Tibial nerve (tissue), 4 donors: ENCODE results near the gene JAKMIP2. TPM values are rescaled to one million over a fixed set of nuclear protein-coding genes. Genes with fewer than 3 reads are reported as not detected.

Experiments used
- DNase-seq, 2 donors: peaks; one replicate each; pipeline ENCODE4 v3.0.0-alpha.2; 2019; ENCODE audit warnings: low spot score in 2 of 2
- H3K27ac ChIP-seq, 4 donors: fragments of 200-600 bp; sonication (generic) in 3 of 4; one replicate each; pipeline ENCODE4 v1.5.1; 2017 to 2019; ENCODE audit warnings: mild to moderate bottlenecking in 1 of 4
- H3K27me3 ChIP-seq, 2 donors: fragments of 200-600 bp; sonication (generic) in 1 of 2; one replicate each; pipeline versions ENCODE4 v1.5.1 to v1.6.0; 2017 to 2019
- H3K36me3 ChIP-seq, 3 donors: fragments of 200-600 bp; sonication (generic); one replicate each; pipeline ENCODE4 v1.5.1; 2018 to 2019
- H3K4me1 ChIP-seq, 4 donors: fragments of 200-600 bp; sonication (generic) in 3 of 4; one replicate each; pipeline ENCODE4 v1.5.1; 2017 to 2019
- H3K4me3 ChIP-seq, 4 donors: fragments of 200-600 bp; sonication (generic) in 3 of 4; one replicate each; pipeline ENCODE4 v1.5.1; 2017 to 2019; ENCODE audit warnings: mild to moderate bottlenecking in 1 of 4, moderate library complexity in 1 of 4
- H3K9me3 ChIP-seq, 4 donors: fragments of 200-600 bp; sonication (generic) in 3 of 4; one replicate each; pipeline ENCODE4 v1.5.1; 2017 to 2019
- CTCF ChIP-seq, 5 experiments: fragments of 200-600 bp in 3 of 5; fragments of 450-650 bp in 2 of 5; sonication (generic) in 3 of 5; IDR thresholded peaks; one replicate each; pipeline ENCODE4 v1.5.1; 2016 to 2019; ENCODE audit warnings: antibody characterized with exemption in 5 of 5, mild to moderate bottlenecking in 3 of 5, moderate library complexity in 2 of 5
- EP300 ChIP-seq, 2 donors: sonication (generic); formaldehyde crosslinking; IDR thresholded peaks; one replicate each; pipeline ENCODE4 v1.6.1; 2017; ENCODE audit warnings: antibody characterized with exemption in 2 of 2, mild to moderate bottlenecking in 1 of 2
- POLR2A ChIP-seq, 2 donors: fragments of 450-650 bp; IDR thresholded peaks; one replicate each; pipeline ENCODE4 v1.6.1; 2017; ENCODE audit warnings: antibody characterized with exemption in 2 of 2, mild to moderate bottlenecking in 2 of 2, moderate library complexity in 2 of 2
- WGBS, 2 donors: methylation state at CpG; one replicate each; pipeline ENCODE4 v1.1.5; 2018; 5-methylcytosine and 5-hydroxymethylcytosine counted together
- total RNA-seq, 4 donors: library from RNA; depleted of rRNA; stranded (reverse); fragments of >200 nt; gene quantifications; one replicate each; pipeline ENCODE4 v1.1.0, GENCODE V29; 2016

JAKMIP2 gene
- total RNA-seq, 4 donors from 2014 or later = 7.2 to 22.7 (median 13.5) TPM

DNA sequence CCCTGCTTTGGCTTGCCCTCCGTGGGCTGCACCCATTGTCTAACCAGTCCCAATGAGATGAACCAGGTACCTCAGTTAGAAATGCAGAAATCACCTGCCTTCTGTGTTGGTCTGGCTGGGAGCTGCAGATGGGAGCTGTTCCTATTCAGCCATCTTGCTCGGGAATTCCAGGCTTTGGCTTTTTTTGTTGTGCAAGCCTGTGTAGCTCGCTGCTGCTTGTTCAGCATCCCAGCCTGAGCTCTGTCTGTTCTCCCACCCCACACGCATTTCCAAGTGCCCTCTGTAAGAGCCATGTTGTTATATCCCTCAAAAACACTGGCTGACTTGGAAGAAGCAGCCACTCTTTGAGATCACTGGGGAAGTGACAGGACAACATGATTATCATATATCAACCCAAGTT lies 171.0 kb downstream of the JAKMIP2 start:
- 87% methylated on average over 4 of the region's 4 CpGs for WGBS, 2 donors
- Histone ChIP-seq H3K9me3 (no peaks in the 10 kb centered on the region), H3K27ac (no peak overlapping the region), H3K27me3 (no peaks in the 10 kb centered on the region), H3K4me3 (no peak overlapping the region), H3K36me3 (peaks cover 0 to 43% (median 0%) of the 10 kb centered on the region in 3 donors), H3K4me1 (peaks cover 0 to 7% (median 0%) of the 10 kb centered on the region in 4 donors)
- TF ChIP-seq CTCF (IDR thresholded peaks at IDR 0.05) (no peak), EP300 (IDR thresholded peaks at IDR 0.05) (no peak), POLR2A (IDR thresholded peaks at IDR 0.05) (no peak)
- DNase-seq = no peak

- TF ChIP-seq POLR2A (IDR thresholded peaks at IDR 0.05) (no peak), CTCF (IDR thresholded peaks at IDR 0.05) (no peak), EP300 (IDR thresholded peaks at IDR 0.05) (no peak)
- H3K27me3 ChIP-seq = no peaks in the 10 kb centered on the region
- peaks cover 0 to 7% (median 0%) of the 10 kb centered on the region in 4 donors for H3K4me1 ChIP-seq
- no peaks in the 10 kb centered on the region for H3K9me3 ChIP-seq
- no peak for DNase-seq
- 95 to 100% methylated on average over 2 to 3 of the region's 3 CpGs for WGBS, 2 donors
- no peak overlapping the region for H3K27ac ChIP-seq
- H3K36me3 ChIP-seq = peaks cover 0 to 36% (median 0%) of the 10 kb centered on the region in 3 donors
- H3K4me3 ChIP-seq = no peak overlapping the region
These were observed 171.7 kb downstream of the JAKMIP2 start for GRCh38 chr5:147610798-147611197.

DNA sequence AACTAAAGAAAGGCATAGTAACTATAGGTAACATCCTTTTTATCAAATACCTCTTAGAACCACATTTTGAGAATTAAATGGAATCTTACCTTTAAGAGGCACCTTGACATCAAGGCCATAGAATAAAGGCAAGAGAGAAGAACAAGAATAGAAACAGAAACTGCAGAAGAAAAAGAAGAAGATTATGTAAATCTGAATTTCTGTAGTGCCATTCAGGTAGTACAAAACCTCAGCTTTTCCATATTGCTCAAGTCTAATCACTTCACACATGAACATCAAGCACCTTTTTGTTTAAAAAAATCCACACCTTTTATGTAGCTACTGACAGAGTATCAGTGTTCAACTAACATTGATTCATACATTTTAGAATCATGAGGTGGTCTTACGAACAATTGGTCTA lies 180.9 kb downstream of the JAKMIP2 start:
- Histone ChIP-seq H3K9me3 (no peaks in the 10 kb centered on the region), H3K4me1 (no peaks in the 10 kb centered on the region), H3K36me3 (peaks cover 0 to 9% (median 0%) of the 10 kb centered on the region in 3 donors), H3K27ac (no peak overlapping the region), H3K27me3 (no peaks in the 10 kb centered on the region), H3K4me3 (no peak overlapping the region)
- DNase-seq = no peak
- WGBS, 2 donors = 0% methylated on average over 1 of the region's 1 CpG
- TF ChIP-seq EP300 (IDR thresholded peaks at IDR 0.05) (no peak), CTCF (IDR thresholded peaks at IDR 0.05) (no peak)

DNA sequence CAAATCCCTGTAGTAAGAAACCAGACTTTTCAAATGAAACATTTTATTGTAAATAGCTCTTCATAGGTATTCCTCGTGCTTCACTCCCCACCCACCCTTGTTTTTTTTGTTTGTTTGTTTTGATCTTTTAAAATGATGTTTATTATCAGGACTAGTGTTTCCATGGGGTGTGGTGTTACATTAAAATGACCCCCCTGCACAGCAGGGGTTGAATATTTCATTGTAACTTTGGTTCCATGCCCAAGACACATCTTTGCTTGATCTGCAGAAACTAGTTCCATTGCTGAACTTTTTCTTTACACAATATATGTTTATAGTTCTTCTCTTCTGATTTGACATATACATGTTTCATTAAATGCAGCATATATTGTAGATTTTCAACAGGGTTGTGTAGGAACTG lies 191.4 kb downstream of the JAKMIP2 start:
- no peak overlapping the region for H3K27ac ChIP-seq
- no peak for TF ChIP-seq POLR2A (IDR thresholded peaks at IDR 0.05)
- TF ChIP-seq CTCF (IDR thresholded peaks at IDR 0.05) = no peak
- no peak for TF ChIP-seq EP300 (IDR thresholded peaks at IDR 0.05)
- no peak for DNase-seq
- H3K27me3 ChIP-seq = no peaks in the 10 kb centered on the region
- no peaks in the 10 kb centered on the region for H3K9me3 ChIP-seq
- H3K4me1 ChIP-seq = no peaks in the 10 kb centered on the region
- H3K4me3 ChIP-seq = no peak overlapping the region
- H3K36me3 ChIP-seq = peaks cover 0 to 38% (median 0%) of the 10 kb centered on the region in 3 donors
- 60 to 66% methylated on average over 1 of the region's 1 CpG for WGBS, 2 donors

GRCh38 chr5:147590096-147590495 lies 192.4 kb downstream of the JAKMIP2 start:
- H3K4me3 ChIP-seq = no peak overlapping the region
- H3K9me3 ChIP-seq = no peaks in the 10 kb centered on the region
- no peak for TF ChIP-seq POLR2A (IDR thresholded peaks at IDR 0.05)
- TF ChIP-seq CTCF (IDR thresholded peaks at IDR 0.05) = no peak
- TF ChIP-seq EP300 (IDR thresholded peaks at IDR 0.05) = no peak
- no peaks in the 10 kb centered on the region for H3K4me1 ChIP-seq
- H3K27ac ChIP-seq = no peak overlapping the region
- peaks cover 0 to 27% (median 0%) of the 10 kb centered on the region in 3 donors for H3K36me3 ChIP-seq
- H3K27me3 ChIP-seq = no peaks in the 10 kb centered on the region
- DNase-seq = no peak
